ENCODE data around the gene GSN.

GSN gene

DNA sequence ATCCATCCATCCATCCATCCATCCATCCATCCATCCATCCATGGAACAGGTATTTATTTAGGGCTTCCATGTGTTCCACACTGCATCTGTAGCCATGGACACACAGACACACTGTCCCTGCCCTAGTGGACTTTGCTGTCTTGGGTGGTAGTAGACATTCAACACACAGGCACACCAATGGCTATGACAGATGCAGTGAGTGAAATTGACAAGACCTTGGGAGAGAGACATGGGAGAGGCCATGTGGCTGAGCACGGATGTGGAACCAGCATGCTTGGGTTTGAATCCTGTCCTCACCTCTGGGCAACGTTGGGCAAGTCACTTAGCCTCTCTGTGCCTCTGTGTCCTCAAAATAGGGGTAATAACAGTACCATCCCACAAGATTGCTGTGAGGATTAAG lies 56.8 kb downstream of the GSN start:
- TF ChIP-seq, protein P1, sequence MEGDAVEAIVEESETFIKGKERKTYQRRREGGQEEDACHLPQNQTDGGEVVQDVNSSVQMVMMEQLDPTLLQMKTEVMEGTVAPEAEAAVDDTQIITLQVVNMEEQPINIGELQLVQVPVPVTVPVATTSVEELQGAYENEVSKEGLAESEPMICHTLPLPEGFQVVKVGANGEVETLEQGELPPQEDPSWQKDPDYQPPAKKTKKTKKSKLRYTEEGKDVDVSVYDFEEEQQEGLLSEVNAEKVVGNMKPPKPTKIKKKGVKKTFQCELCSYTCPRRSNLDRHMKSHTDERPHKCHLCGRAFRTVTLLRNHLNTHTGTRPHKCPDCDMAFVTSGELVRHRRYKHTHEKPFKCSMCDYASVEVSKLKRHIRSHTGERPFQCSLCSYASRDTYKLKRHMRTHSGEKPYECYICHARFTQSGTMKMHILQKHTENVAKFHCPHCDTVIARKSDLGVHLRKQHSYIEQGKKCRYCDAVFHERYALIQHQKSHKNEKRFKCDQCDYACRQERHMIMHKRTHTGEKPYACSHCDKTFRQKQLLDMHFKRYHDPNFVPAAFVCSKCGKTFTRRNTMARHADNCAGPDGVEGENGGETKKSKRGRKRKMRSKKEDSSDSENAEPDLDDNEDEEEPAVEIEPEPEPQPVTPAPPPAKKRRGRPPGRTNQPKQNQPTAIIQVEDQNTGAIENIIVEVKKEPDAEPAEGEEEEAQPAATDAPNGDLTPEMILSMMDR (IDR thresholded peaks at IDR 0.05) = no peak

DNA sequence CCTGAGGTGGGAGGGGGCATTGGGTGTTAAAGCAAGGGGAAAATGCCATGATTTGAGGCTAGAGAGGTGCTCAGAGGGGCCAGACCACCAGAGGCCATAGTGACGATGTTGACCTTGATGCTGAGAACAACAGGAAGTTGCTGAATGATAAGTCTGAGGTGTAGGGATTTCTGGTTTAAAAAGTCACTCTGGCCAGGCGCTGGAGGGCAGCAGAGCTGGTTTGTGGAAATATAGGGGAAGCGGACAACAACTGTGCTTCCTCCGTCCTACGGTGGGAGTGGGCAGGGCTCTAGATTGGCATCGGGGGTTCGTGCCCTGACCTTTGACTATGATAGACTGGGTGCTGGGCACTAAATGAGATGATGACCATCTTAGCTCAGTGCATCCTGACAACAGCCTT lies 57.4 kb downstream of the GSN start:
- H3K9me3 ChIP-seq = no peaks in the 10 kb centered on the region
- H3K27me3 ChIP-seq = no peaks in the 10 kb centered on the region
- H3K4me1 ChIP-seq (ENCODE audit: control insufficient read depth in 1 of 2, insufficient read depth in 1 of 2, low read depth in 1 of 2, low read length in 1 of 2) = peaks cover 70 to 82% of the 10 kb centered on the region in 2 experiments
- peaks cover 81% of the 10 kb centered on the region for H3K36me3 ChIP-seq
- TF ChIP-seq, protein P1 (IDR thresholded peaks at IDR 0.05) = no peak
- H3K4me3 ChIP-seq (ENCODE audit: low read depth in 1 of 2, low read length in 1 of 2) = no peak overlapping the region
- peak overlapping the region; percentile 66 for H3K27ac ChIP-seq

More for the DNA sequence above, 56.8 kb downstream of the GSN start:
- H3K4me3 ChIP-seq (ENCODE audit: low read depth in 1 of 2, low read length in 1 of 2) = no peak overlapping the region
- peak overlapping the region; percentile 66 for H3K27ac ChIP-seq
- H3K9me3 ChIP-seq = no peaks in the 10 kb centered on the region
- H3K27me3 ChIP-seq = no peaks in the 10 kb centered on the region
- peaks cover 80% of the 10 kb centered on the region for H3K36me3 ChIP-seq
- H3K4me1 ChIP-seq (ENCODE audit: control insufficient read depth in 1 of 2, insufficient read depth in 1 of 2, low read depth in 1 of 2, low read length in 1 of 2) = peaks cover 74 to 82% of the 10 kb centered on the region in 2 experiments

DNA sequence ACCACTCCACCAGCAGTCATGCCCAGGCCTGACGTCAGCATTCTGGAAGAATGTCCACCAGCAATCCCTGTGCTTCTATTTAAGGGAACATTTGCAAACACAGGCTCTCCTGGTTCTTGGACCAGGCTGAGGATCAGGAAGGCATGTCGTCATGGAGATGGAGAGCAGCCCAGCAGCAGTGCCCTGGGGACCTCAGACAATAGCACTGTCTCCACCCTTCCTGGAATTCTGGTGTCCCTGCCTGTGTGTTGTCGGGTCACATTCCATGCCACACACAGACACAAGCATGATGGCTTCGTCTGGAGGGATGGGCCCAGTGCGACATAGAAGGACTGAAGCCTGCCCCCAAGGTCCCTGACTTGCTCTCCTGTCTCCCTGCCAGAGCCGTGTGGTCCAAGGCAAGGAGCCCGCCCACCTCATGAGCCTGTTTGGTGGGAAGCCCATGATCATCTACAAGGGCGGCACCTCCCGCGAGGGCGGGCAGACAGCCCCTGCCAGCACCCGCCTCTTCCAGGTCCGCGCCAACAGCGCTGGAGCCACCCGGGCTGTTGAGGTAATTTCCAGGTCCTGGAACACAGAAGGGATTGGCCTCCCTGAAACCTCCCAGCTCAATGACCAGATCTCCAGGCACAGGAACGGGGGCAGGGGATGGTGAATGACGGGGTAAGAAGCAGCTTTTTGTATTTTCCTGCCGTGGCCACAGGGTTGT lies 58.3 kb downstream of the GSN start:
- Histone ChIP-seq H3K36me3 (peaks cover 83% of the 10 kb centered on the region), H3K27ac (peak overlapping the region; percentile 66)

DNA sequence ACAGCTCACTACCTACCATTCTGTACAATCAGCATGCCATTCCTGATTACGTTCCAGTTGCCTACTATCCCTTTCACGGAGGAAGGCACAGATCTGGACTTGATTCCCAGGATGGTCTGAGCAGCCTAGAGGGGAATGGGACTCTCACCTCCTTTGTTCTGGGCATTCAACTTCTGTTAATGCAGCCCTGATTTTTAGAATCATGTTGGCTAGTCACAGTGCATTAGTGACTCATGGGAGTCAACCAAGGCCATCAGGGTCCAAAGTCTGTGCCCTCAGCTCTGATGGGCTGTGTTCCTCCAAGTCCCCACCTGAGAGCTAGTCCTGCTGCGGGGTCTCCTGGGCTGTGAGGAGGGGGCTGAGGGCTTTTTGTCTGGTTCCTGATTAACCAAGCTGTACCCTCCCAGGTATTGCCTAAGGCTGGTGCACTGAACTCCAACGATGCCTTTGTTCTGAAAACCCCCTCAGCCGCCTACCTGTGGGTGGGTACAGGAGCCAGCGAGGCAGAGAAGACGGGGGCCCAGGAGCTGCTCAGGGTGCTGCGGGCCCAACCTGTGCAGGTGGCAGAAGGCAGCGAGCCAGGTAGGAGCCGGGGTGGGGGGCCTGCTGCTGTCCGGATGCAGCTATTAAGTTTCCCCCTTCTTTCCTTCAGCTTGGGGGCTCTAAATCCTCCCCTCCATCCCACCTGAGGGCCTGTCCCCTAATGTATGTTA lies 59.1 kb downstream of the GSN start:
- Histone ChIP-seq H3K36me3 (peaks cover 84% of the 10 kb centered on the region), H3K9me3 (no peaks in the 10 kb centered on the region), H3K27me3 (no peaks in the 10 kb centered on the region), H3K4me1 (ENCODE audit: control insufficient read depth in 1 of 2, insufficient read depth in 1 of 2, low read depth in 1 of 2, low read length in 1 of 2) (peaks cover 54 to 66% of the 10 kb centered on the region in 2 experiments), H3K4me3 (ENCODE audit: low read depth in 1 of 2, low read length in 1 of 2) (no peak overlapping the region), H3K27ac (peak overlapping the region; percentile 10)
- TF ChIP-seq, protein P1 (IDR thresholded peaks at IDR 0.05) = no peak

More for the DNA sequence above, 58.3 kb downstream of the GSN start:
- Histone ChIP-seq H3K4me3 (ENCODE audit: low read depth in 1 of 2, low read length in 1 of 2) (no peak overlapping the region), H3K4me1 (ENCODE audit: control insufficient read depth in 1 of 2, insufficient read depth in 1 of 2, low read depth in 1 of 2, low read length in 1 of 2) (peaks cover 61 to 73% of the 10 kb centered on the region in 2 experiments), H3K9me3 (no peaks in the 10 kb centered on the region), H3K27me3 (no peaks in the 10 kb centered on the region)
- TF ChIP-seq, protein P1 (IDR thresholded peaks at IDR 0.05) = no peak

DNA sequence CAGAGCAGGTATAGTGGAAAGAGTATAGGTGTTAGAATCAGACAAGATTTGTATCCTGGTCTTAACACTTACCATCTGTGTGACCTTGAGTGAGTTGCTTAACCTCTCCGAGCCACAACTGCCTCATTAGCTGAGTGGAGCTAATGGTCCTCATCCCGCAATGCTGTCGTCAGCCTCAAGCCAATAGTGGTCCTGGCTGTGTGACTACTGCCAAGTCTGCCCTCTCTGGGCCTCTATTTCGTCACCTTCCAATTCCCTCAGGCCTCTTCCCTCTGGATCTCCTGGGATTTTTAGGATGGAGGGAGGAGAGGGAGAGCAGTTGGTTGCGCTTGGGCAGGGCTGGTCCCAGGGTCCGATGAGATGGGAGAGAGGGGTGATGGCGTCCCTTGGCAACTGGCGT lies 60.5 kb downstream of the GSN start:
- no peaks in the 10 kb centered on the region for H3K9me3 ChIP-seq
- TF ChIP-seq, protein P1 (IDR thresholded peaks at IDR 0.05) = no peak
- H3K36me3 ChIP-seq = peaks cover 97% of the 10 kb centered on the region
- H3K4me3 ChIP-seq (ENCODE audit: low read depth in 1 of 2, low read length in 1 of 2) = no peak overlapping the region
- peaks cover 39 to 51% of the 10 kb centered on the region in 2 experiments for H3K4me1 ChIP-seq (ENCODE audit: control insufficient read depth in 1 of 2, insufficient read depth in 1 of 2, low read depth in 1 of 2, low read length in 1 of 2)
- H3K27me3 ChIP-seq = no peaks in the 10 kb centered on the region
- peak overlapping the region; percentile 73 for H3K27ac ChIP-seq

Data from neutrophil (primary cell).